Measurements from ENCODE around the gene DCTN5.

GRCh38 chr16:23594186-23594585 lies 47.1 kb upstream of the DCTN5 start:
- TF ChIP-seq CTCF (IDR thresholded peaks at IDR 0.05 in 8 of 11, conservative IDR thresholded peaks at IDR 0.05 in 3 of 11), result no peak
- no peak for TF ChIP-seq POLR2A (IDR thresholded peaks at IDR 0.05)
